ENCODE results near the gene FUT2. TPM values are rescaled to one million over a fixed set of nuclear protein-coding genes. Genes with fewer than 3 reads are reported as not detected.
A peak's percentile ranks its signal among the peaks of the same experiment; 100 is the strongest.

FUT2 gene
- total RNA-seq, 2 donors from 2014 or later, result 125 to 141 TPM

GRCh38 chr19:48708471-48708870 is 12.7 kb downstream of the FUT2 start:
- H3K9ac ChIP-seq (ENCODE audit: low read depth in 2 of 2, low read length in 2 of 2), result no peak overlapping the region
- H3K4me1 ChIP-seq, result peaks cover 5% of the 10 kb centered on the region
- no peak overlapping the region for H3K4me3 ChIP-seq
- H3K9me3 ChIP-seq, result no peaks in the 10 kb centered on the region
- H3K27me3 ChIP-seq, result no peaks in the 10 kb centered on the region
- TF ChIP-seq CTCF (IDR thresholded peaks at IDR 0.05), result no peak
- intact Hi-C loops (cut with DNase I), result no loop called here
- no peak for DNase-seq
- H3K27ac ChIP-seq, result no peak overlapping the region
- no peaks in the 10 kb centered on the region for H3K36me3 ChIP-seq

GRCh38 chr19:48711106-48711662 is 15.4 kb downstream of the FUT2 start:
- Histone ChIP-seq H3K9ac (ENCODE audit: low read depth in 2 of 2, low read length in 2 of 2) (no peak overlapping the region), H3K36me3 (no peaks in the 10 kb centered on the region), H3K27me3 (no peaks in the 10 kb centered on the region), H3K4me1 (peaks cover 15% of the 10 kb centered on the region), H3K9me3 (no peaks in the 10 kb centered on the region), H3K27ac (no peak overlapping the region), H3K4me3 (no peak overlapping the region)
- TF ChIP-seq CTCF (IDR thresholded peaks at IDR 0.05), result no peak
- intact Hi-C loops (cut with DNase I), result no loop called here
- DNase-seq, result no peak

GRCh38 chr19:48713041-48713863 is 17.5 kb downstream of the FUT2 start:
- no peak for TF ChIP-seq CTCF (IDR thresholded peaks at IDR 0.05)
- intact Hi-C loops (cut with DNase I), result no loop called here
- no peak for DNase-seq

GRCh38 chr19:48713864-48714755 is 18.3 kb downstream of the FUT2 start:
- intact Hi-C loops (cut with DNase I), result no loop called here
- no peaks in the 10 kb centered on the region for H3K9me3 ChIP-seq
- no peaks in the 10 kb centered on the region for H3K27me3 ChIP-seq
- H3K4me1 ChIP-seq, result peaks cover 15% of the 10 kb centered on the region
- peak overlapping the region; percentile 58 for H3K27ac ChIP-seq
- no peak for TF ChIP-seq CTCF (IDR thresholded peaks at IDR 0.05)
- H3K9ac ChIP-seq (ENCODE audit: low read depth in 2 of 2, low read length in 2 of 2), result peak overlapping the region; percentile 54 to 96
- no peaks in the 10 kb centered on the region for H3K36me3 ChIP-seq
- H3K4me3 ChIP-seq, result peak overlapping the region; percentile 51
- DNase-seq, result peak; percentile 99

More at GRCh38 chr19:48713041-48713863, 17.5 kb downstream of the FUT2 start:
- Histone ChIP-seq H3K27ac (peak overlapping the region; percentile 37), H3K4me3 (peak overlapping the region; percentile 51), H3K36me3 (no peaks in the 10 kb centered on the region), H3K9me3 (no peaks in the 10 kb centered on the region), H3K27me3 (no peaks in the 10 kb centered on the region), H3K9ac (ENCODE audit: low read depth in 2 of 2, low read length in 2 of 2) (peak overlapping the region; percentile 53 to 82), H3K4me1 (peaks cover 15% of the 10 kb centered on the region)

All from colonic mucosa (tissue), 4 donors.